Neural progenitor cell (in vitro differentiated cells): ENCODE measurements around the gene CCDC74A. TPM values are rescaled to one million over a fixed set of nuclear protein-coding genes. Genes with fewer than 3 reads are reported as not detected.
A peak's percentile ranks its signal among the peaks of the same experiment; 100 is the strongest.
"Not testable (repeated sequence)": the region's sequence is repeated elsewhere in the genome, so short reads cannot be mapped to it uniquely, and the experiment has no call there.

ENCODE experiments used
- DNase-seq: peaks from one replicate; pipeline ENCODE4 v3.0.0-alpha.2; 2016; ENCODE audit warnings: low spot score
- H2AFZ ChIP-seq: fragments of 200-600 bp; sonication (generic); replicated peaks from 2 replicates; pipeline ENCODE4 v1.6.1; 2016; ENCODE audit warnings: antibody characterized with exemption
- H3F3A ChIP-seq: fragments of 200-600 bp; sonication (generic); 2 replicates; pipeline ENCODE4 v1.6.1; 2016; ENCODE audit warnings: antibody characterized with exemption, low read depth
- H3K27ac ChIP-seq: fragments of 200-600 bp; sonication (generic); 2 replicates; pipeline ENCODE4 v1.5.1; 2016; ENCODE audit warnings: mild to moderate bottlenecking
- H3K27me3 ChIP-seq: fragments of 200-600 bp; sonication (generic); 2 replicates; pipeline ENCODE4 v1.6.1; 2016; ENCODE audit warnings: mild to moderate bottlenecking, moderate library complexity
- H3K36me3 ChIP-seq: fragments of 200-600 bp; sonication (generic); 2 replicates; pipeline ENCODE4 v1.5.1; 2016
- H3K4me1 ChIP-seq: fragments of 200-600 bp; sonication (generic); 2 replicates; pipeline ENCODE4 v1.6.1; 2016; ENCODE audit warnings: mixed run types
- H3K4me2 ChIP-seq: fragments of 200-600 bp; sonication (generic); 2 replicates; pipeline ENCODE4 v1.6.1; 2016
- H3K4me3 ChIP-seq: fragments of 200-600 bp; sonication (generic); 2 replicates; pipeline ENCODE4 v1.5.1; 2016
- H3K79me2 ChIP-seq: fragments of 200-600 bp; sonication (generic); 2 replicates; pipeline ENCODE4 v1.6.1; 2016; ENCODE audit warnings: low read depth
- H3K9ac ChIP-seq: fragments of 200-600 bp; sonication (generic); 2 replicates; pipeline ENCODE4 v1.6.1; 2016
- H3K9me3 ChIP-seq: fragments of 200-600 bp; sonication (generic); 2 replicates; pipeline ENCODE4 v1.5.1; 2016; ENCODE audit warnings: low read depth
- H4K20me1 ChIP-seq: fragments of 200-600 bp; sonication (generic); 2 replicates; pipeline ENCODE4 v1.6.1; 2016; ENCODE audit warnings: low read depth
- H3K27ac Mint-ChIP-seq: 3 replicates; pipeline ENCODE4 v1.8.0; 2021; ENCODE audit warnings: mixed read lengths
- H3K27me3 Mint-ChIP-seq: 2 replicates; pipeline ENCODE4 v1.8.0; 2022; ENCODE audit warnings: low read depth, mild to moderate bottlenecking, inconsistent platforms, moderate library complexity, mixed read lengths; ENCODE audit not compliant: insufficient read depth
- H3K36me3 Mint-ChIP-seq: 3 replicates; pipeline ENCODE4 v1.8.0; 2021; ENCODE audit warnings: mixed read lengths
- H3K4me1 Mint-ChIP-seq: 3 replicates; pipeline ENCODE4 v1.8.0; 2021; ENCODE audit warnings: mixed read lengths
- H3K4me3 Mint-ChIP-seq: 3 replicates; pipeline ENCODE4 v1.8.0; 2021; ENCODE audit warnings: mild to moderate bottlenecking, moderate library complexity, mixed read lengths
- H3K9me3 Mint-ChIP-seq: 3 replicates; pipeline ENCODE4 v1.8.0; 2020; ENCODE audit warnings: mixed read lengths
- total RNA-seq: library from RNA; depleted of rRNA; stranded (reverse); fragments of >200 nt; gene quantifications from 2 replicates; pipeline ENCODE4 v1.2.3, GENCODE V29; 2015; ENCODE audit warnings: low replicate concordance
- TF ChIP-seq, protein P1 (sequence below): fragments of 200-600 bp; sonication (generic); IDR thresholded peaks from 2 replicates; pipeline ENCODE4 v1.5.1; 2017; ENCODE audit warnings: antibody characterized with exemption, mild to moderate bottlenecking

CCDC74A gene
- total RNA-seq, 1 donor from 2014 or later = 25.6 TPM

DNA sequence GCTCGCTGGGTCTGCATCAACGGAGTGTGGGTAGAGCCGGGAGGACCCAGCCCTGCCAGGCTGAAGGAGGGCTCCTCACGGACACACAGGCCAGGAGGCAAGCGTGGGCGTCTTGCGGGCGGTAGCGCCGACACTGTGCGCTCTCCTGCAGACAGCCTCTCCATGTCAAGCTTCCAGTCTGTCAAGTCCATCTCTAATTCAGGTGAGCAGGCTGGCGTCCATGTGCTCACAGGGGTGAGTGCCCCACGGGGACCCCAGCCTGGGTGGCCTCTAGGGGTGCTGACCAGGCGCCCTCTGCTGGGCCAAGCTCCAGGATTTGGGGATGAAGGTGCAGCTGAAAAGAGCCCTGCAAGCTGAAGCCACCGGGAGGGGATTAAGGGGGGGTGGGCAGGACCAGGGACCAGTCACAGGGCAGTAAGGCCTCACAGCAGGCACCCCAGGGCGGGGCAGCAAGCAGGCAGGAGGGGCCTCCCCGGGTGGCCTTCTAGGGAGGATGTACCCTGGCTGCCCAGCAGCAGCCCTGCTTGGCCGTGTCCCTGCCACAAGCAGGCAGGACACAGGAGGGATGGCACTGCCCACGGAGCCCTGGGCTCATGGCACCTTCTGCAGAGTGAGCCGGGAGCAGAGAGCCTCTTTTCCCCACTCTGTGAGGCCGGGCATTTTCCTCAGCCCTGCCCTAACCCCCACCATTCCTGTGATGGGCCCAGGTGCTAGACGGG lies 3.1 kb downstream of the CCDC74A start:
- DNase-seq = peak; percentile 7
- H3K27ac ChIP-seq, H3K9me3 ChIP-seq, H3K27me3 ChIP-seq, H3K4me3 ChIP-seq, H3K4me3 Mint-ChIP-seq, H3K4me1 ChIP-seq, H3K36me3 Mint-ChIP-seq, H3K4me1 Mint-ChIP-seq, H3F3A ChIP-seq, H3K79me2 ChIP-seq, H3K27ac Mint-ChIP-seq, H4K20me1 ChIP-seq, H2AFZ ChIP-seq, H3K9me3 Mint-ChIP-seq, H3K4me2 ChIP-seq, H3K36me3 ChIP-seq, H3K9ac ChIP-seq, H3K27me3 Mint-ChIP-seq: not testable (repeated sequence)
- TF ChIP-seq, protein P1, sequence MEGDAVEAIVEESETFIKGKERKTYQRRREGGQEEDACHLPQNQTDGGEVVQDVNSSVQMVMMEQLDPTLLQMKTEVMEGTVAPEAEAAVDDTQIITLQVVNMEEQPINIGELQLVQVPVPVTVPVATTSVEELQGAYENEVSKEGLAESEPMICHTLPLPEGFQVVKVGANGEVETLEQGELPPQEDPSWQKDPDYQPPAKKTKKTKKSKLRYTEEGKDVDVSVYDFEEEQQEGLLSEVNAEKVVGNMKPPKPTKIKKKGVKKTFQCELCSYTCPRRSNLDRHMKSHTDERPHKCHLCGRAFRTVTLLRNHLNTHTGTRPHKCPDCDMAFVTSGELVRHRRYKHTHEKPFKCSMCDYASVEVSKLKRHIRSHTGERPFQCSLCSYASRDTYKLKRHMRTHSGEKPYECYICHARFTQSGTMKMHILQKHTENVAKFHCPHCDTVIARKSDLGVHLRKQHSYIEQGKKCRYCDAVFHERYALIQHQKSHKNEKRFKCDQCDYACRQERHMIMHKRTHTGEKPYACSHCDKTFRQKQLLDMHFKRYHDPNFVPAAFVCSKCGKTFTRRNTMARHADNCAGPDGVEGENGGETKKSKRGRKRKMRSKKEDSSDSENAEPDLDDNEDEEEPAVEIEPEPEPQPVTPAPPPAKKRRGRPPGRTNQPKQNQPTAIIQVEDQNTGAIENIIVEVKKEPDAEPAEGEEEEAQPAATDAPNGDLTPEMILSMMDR = peak; percentile 24

GRCh38 chr2:131531547-131532185 lies 4.0 kb downstream of the CCDC74A start:
- not testable (repeated sequence) for H3K4me3 Mint-ChIP-seq, H3K9me3 Mint-ChIP-seq, H3K4me1 ChIP-seq, DNase-seq, H3K4me1 Mint-ChIP-seq, H3K4me3 ChIP-seq, H3K27ac Mint-ChIP-seq, H3K36me3 Mint-ChIP-seq, H3F3A ChIP-seq, H4K20me1 ChIP-seq, H3K27me3 Mint-ChIP-seq, H2AFZ ChIP-seq, H3K36me3 ChIP-seq, H3K79me2 ChIP-seq, H3K9me3 ChIP-seq, H3K27me3 ChIP-seq, H3K27ac ChIP-seq, H3K4me2 ChIP-seq, H3K9ac ChIP-seq

GRCh38 chr2:131532723-131533608 lies 5.3 kb downstream of the CCDC74A start:
- not testable (repeated sequence) for H3K4me3 Mint-ChIP-seq, H3K36me3 Mint-ChIP-seq, H3K27me3 Mint-ChIP-seq, H3K9me3 ChIP-seq, H3K4me1 ChIP-seq, H4K20me1 ChIP-seq, H3K4me1 Mint-ChIP-seq, H3K27ac Mint-ChIP-seq, H3K36me3 ChIP-seq, H3K79me2 ChIP-seq, H3K9ac ChIP-seq, H3K4me3 ChIP-seq, H2AFZ ChIP-seq, DNase-seq, H3K27me3 ChIP-seq, H3K27ac ChIP-seq, H3F3A ChIP-seq, H3K9me3 Mint-ChIP-seq, H3K4me2 ChIP-seq

- not testable (repeated sequence) for H3K9me3 ChIP-seq, H3K27me3 ChIP-seq, H3K27ac ChIP-seq, H3K4me2 ChIP-seq, H3K36me3 ChIP-seq, DNase-seq, H3K9me3 Mint-ChIP-seq, H4K20me1 ChIP-seq, H2AFZ ChIP-seq, H3K4me1 Mint-ChIP-seq, H3K4me1 ChIP-seq, H3K27ac Mint-ChIP-seq, H3F3A ChIP-seq, H3K4me3 Mint-ChIP-seq, H3K27me3 Mint-ChIP-seq, H3K36me3 Mint-ChIP-seq, H3K9ac ChIP-seq, H3K4me3 ChIP-seq, H3K79me2 ChIP-seq
Observed at GRCh38 chr2:131533609-131534316, 6.1 kb downstream of the CCDC74A start.

DNA sequence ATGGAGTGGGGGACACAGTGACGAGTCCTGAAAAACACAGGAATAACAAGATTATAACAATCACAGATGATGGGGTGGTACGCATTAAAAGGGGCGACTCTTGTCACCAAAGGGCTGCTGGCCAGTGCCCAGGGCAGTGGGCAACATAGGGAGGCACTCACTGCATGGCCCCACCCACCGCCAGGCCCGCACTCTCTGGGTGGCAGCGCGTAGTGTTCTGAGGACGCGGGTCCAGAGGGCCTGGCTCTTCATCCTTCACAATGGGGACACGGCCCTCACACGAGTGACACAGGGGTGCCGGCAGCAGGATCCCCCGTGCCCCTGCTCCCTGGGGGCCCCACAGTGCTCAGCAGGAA lies 6.6 kb downstream of the CCDC74A start:
- not testable (repeated sequence) for H3K27me3 ChIP-seq, DNase-seq, H3F3A ChIP-seq, H3K4me1 ChIP-seq, H3K27me3 Mint-ChIP-seq, H2AFZ ChIP-seq, H3K4me1 Mint-ChIP-seq, H3K9me3 Mint-ChIP-seq, H3K9me3 ChIP-seq, H3K79me2 ChIP-seq, H3K4me2 ChIP-seq, H3K9ac ChIP-seq, H3K36me3 Mint-ChIP-seq, H3K36me3 ChIP-seq, H3K4me3 Mint-ChIP-seq, H3K27ac ChIP-seq, H3K27ac Mint-ChIP-seq, H3K4me3 ChIP-seq, H4K20me1 ChIP-seq

DNA sequence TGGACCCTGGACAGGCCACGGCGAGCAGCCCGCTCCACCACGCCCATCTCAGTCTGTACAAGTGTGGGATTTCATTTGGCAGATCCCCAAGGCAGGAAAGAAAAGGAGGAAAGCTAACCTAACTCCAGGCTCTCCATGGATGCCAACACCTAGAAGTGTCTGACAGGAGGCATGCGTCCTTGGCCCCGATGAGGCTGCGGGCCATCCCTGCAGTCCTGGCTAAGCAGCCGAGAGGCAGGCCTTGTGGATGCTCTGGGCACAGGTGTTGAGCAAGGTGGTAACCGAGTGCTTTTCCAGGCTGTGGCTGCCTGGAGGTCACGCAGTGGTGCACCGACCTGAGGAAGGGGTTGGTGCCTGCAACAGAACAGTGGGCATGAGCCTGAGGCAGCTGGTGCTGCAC lies 7.3 kb downstream of the CCDC74A start:
- H3K36me3 ChIP-seq, H4K20me1 ChIP-seq, H3K27ac Mint-ChIP-seq, H3K9ac ChIP-seq, H3K27me3 Mint-ChIP-seq, H3K9me3 Mint-ChIP-seq, H3K36me3 Mint-ChIP-seq, H2AFZ ChIP-seq, H3K27ac ChIP-seq, H3K79me2 ChIP-seq, H3K27me3 ChIP-seq, H3K4me3 Mint-ChIP-seq, H3K4me1 Mint-ChIP-seq, H3K4me2 ChIP-seq, H3K4me1 ChIP-seq, H3F3A ChIP-seq, H3K9me3 ChIP-seq, H3K4me3 ChIP-seq, DNase-seq: not testable (repeated sequence)
